Fibroblast of the conjunctiva (primary cell): ENCODE data around the gene CEMP1.
"Not testable (repeated sequence)": the region's sequence is repeated elsewhere in the genome, so short reads cannot be mapped to it uniquely, and the experiment has no call there.

Experiments
- DNase-seq: peaks from one replicate; pipeline ENCODE4 v3.0.0-alpha.2; 2010; ENCODE audit warnings: low read depth

CEMP1 gene, protein sequence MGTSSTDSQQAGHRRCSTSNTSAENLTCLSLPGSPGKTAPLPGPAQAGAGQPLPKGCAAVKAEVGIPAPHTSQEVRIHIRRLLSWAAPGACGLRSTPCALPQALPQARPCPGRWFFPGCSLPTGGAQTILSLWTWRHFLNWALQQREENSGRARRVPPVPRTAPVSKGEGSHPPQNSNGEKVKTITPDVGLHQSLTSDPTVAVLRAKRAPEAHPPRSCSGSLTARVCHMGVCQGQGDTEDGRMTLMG

DNA sequence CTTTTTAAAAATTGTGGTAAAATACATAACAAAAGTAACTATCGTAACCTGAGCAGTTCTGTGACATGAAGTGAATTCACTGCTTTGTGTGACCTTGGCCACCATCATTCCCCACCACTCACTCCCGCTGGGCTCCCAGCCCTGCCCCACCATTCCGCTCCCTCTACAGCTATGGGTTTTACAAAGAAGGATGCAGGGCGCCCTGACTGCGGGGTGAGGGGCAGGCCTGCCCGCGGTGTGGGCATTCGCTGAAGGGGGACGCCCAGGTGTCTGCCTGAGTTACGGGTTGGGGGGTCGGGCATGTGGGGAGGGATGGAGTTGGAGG, at the start of gene CEMP1:
TSS of gene CEMP1 (minus strand) at position 38 of the 325 bp plus-strand sequence. CDS start 335 bp downstream, outside the sequence.
- no peak for DNase-seq

DNA sequence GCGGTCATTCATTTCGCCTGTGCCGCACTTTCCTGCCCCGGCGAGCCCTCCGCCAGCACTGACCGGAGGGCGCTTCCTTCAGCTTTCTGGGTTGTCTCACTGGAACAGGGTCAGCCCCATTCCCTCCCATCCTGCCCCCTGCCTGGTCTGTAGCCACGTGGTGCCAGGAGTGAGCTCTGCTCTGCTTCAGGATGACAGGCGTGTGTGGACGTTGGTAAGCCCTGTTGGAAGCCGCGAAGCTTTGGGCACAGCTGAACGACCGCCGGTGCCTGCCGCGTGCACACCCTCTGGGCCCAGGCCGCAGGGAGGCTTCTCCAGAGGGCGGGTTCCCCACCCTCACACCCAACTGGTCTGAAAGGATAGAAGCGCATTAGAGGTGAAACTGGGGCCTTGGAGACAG, 49.6 kb upstream of the CEMP1 start:
- not testable (repeated sequence) for DNase-seq

DNA sequence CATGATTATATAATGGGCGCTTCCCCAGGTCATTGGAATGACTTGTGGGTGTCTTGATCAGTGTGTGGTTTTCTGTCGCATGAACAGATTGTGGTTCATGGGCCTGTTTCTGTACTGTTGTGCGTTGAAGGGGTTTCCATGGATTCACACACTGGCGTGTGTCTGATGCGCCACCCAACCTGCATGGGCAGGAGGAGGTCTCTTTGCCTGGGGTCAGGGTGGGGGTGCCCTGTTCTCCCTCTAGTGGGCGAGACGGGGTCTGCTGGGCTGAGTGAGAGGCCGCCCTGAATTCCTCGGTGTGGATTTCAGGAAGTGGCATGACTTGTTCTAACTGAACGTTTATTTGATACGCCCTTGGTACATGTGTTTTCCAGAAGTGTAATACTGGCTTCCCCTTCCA, 48.9 kb upstream of the CEMP1 start:
- not testable (repeated sequence) for DNase-seq

DNA sequence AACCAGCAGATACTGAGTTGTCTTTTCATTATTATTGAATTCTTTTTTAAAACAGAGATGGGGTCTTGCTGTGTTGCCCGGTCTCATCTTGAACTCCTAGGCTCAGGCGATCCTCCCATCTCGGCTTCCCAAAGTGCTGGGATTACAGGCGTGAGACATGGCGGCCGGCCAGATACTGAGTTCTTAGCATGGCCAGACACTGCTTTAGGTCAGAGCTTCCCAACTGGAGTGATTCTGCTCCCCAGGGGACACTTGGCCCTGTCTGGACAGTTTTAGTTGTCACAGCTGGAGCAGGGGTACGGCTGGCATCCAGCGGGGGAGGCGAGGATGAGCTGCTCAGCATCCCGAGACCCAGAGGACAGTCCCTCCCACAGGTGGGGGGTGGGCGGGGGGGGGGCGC, 47.7 kb upstream of the CEMP1 start:
- not testable (repeated sequence) for DNase-seq

DNA sequence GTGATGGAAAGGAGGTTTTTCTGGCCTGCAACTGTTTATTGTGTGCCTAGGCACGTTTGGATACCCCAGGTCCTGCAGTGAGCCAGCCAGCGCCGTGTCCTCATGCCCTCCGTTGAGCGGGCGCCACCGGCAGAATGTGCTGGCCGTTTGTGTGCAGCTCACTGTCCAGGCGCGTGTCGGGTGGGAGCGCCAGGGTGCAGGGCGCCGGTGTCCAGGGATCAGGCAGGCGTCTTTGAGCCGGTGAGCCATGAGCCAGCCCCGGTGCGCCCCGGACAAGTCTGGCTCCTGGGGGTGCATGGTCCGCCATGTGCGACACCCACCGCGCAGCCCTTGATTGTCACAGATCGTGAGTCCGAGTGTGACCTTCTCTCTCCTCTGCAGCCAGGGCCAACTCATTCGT, 45.8 kb upstream of the CEMP1 start:
- DNase-seq, result not testable (repeated sequence)

DNA sequence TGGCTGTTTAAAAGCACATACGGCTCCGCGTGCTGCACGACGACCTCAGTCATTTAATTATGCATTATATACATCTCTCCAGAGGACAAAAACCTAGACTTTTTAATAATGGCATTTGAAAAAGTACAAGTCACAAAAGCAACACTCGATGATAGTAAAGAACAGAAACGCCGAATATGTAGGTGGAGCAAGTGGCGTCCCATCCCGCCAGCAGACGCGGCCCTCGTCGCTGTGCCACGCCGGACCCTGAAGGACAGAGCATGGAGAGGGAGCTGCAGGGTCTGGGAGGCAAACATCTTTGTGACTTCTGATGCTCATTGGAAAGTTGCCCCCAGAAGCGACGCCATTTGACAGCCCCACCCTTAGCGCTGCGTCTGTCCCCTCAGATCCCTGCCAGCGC, 44.6 kb upstream of the CEMP1 start:
- DNase-seq, result not testable (repeated sequence)

DNA sequence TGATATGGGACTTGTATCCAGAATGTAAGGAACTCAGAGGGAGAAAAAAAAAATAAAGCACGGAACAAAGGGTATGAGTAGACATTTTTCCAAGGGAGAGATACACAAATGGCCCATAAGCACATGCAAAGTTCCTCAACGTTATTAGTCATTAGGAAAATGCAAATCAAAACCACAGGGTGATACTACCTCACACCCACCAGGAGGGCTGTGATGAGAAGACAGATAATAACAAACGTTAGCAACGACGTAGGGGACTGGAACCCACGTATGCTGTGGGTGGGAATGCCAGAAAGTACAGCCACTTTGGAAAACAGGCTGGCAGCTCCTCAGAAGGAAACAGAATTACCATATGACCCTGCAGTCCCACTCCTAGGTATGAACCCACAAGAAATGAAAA, 41.5 kb upstream of the CEMP1 start:
- not testable (repeated sequence) for DNase-seq

DNA sequence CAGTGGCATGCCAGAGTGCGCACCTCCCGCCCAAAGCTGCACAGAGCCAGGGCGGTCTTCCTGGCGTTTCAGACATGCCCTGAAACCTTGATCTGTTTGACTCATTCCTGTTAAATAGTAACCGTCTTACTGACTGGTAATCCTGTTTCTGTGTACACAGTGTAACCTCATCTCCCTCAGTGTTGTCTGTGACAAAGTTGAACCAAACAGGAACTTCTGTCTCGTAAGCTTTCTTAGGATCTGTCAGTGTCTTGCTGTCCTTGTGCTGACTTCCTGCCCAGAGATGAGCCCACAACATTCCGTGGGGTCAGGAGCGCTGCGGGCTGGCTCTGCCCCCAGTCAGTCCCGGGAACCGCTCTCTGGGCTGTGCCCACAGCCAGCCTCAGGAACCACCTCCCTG, 37.4 kb upstream of the CEMP1 start:
- DNase-seq, result not testable (repeated sequence)

DNA sequence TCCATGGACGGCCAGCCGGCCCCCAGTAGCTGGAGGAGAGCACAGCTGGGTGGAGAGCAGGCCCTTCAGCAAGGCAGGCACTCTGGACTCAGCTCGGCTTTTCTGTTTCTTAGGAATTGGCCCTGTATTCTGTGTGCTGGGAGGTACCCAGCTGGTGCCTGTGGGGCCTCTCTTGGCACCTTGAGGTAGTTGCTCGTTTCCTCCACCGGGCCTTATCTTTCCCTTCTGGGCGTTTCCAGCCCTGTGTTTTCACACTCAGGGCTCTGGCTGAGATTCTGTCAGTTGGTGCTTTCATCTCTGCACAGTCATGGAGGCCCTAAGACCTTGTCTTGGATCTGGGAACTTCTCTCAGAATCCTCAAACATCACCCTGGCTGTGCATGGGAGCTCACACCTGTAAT, 36.3 kb upstream of the CEMP1 start:
- DNase-seq, result not testable (repeated sequence)

DNA sequence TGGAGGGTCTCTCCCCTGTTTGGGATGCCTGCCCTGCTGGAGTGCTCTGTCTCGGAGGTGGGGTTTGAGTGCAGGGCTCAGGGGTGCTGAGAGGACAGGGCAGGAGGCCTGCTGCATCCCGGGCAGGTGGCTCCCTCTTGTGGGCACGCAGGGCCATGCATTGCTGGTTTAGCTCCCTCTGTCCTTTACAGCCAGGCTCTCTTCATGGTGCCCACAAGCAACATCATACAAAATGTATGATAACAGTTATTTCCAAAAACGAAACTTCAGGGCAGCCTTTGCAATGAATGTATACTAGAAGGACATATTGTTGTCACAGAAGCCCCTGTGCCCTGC, 29.6 kb upstream of the CEMP1 start:
- not testable (repeated sequence) for DNase-seq

DNA sequence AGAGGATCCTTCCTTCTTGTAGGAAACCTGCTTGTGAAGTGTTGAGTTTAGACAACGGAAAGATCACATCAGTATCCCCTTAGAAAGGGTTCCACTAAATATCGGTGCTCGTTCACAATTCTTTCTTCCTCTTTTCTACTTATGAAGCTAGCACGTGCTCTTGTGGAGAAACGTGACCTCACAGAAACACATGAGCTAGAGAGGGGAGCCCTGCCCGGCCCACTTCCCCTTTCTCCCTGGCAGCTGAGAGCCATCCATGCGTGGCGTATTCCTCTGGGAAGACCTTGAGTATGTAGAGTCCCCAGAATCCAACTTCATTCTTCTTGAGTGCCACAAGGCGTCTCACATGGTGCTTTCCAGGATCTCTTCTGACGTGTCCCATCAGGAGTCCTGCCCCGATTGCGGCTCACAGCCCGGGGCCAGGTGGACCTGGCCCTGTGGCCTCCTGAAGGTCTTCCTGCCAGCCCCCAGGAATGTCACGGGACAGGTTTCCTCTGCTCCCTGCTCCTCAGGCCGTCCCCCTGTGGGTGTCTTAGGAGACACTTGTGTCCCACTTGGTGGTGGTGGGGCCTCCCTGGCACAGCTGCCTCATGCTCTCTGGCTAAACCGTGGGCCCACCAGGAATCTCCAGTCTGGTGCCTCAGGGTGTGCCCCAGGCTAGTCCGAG, 29.1 kb upstream of the CEMP1 start:
- DNase-seq, result not testable (repeated sequence)

DNA sequence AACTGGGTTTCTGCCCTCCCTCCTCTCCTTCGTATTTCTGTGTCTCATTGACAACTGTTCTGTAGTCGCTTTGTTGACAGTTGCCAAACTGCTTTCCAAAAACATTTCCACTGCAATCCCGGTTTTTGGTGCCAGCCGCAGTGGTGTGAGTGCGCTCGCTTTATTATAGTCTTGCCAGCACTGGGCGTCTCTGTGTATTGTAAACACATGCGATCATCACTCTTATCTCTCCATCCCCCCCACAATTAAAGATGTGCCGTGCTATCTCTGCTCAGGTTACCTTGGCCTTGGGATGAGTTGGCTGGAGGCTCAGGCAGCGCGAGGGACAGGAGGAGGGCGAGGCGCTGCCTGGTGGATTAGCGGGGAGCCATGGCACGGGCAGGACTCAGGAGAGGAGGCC, 25.9 kb upstream of the CEMP1 start:
- DNase-seq, result not testable (repeated sequence)

DNA sequence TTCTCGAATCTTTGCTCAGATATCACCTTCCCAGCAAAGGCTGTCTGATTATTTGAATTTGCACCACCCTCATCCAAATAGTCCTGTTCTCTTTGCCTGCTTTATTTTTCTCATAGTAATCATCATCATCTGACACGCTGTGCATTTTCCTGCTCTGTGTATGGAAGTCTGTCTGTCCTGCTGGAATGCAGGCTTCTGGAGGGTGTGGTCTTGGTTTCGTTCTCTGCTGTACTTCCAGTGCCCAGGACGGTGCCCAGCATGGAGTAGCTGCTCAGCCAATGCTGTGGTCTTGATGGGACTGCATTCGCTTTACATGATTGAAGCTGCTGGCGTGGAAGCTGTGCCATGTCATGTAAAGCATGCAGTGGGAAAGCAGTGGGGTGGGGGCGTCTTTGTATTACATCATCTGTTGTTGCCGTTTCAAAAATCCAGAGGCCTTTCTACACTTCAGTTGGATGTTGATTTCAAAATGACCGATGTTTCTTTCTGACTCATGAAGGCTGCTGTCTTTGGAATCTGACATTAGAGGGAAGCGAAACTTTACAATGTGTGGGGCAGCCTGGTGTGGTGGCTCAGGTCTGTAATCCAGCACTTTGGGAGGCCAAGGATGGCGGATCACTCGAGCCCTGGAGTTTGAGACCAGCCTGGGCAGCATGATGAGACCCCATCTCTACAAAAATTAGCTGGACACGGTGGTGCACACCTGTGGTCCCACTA, 23.7 kb upstream of the CEMP1 start:
- not testable (repeated sequence) for DNase-seq

DNA sequence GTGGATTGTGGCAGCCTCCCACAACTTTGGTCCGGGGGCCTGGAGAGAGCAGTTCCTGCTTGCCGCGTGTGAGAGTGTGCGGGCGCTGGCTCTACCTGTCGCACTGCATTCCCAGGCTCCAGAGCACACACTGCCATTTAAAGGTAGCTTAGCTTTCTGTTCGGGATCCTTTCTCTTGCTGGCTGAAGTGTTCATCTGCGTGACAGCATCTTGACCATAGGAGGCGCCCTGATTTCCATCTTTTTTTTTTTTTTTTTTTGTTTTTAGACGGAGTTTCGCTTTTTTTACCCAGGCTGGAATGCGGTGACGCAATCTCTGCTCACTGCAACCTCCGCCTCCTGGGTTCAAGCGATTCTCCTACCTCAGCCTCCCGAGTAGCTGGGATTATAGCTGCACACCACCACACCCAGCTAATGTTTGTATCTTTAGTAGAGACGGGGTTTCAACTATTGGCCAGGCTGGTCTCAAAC, 20.2 kb upstream of the CEMP1 start:
- DNase-seq, result not testable (repeated sequence)

DNA sequence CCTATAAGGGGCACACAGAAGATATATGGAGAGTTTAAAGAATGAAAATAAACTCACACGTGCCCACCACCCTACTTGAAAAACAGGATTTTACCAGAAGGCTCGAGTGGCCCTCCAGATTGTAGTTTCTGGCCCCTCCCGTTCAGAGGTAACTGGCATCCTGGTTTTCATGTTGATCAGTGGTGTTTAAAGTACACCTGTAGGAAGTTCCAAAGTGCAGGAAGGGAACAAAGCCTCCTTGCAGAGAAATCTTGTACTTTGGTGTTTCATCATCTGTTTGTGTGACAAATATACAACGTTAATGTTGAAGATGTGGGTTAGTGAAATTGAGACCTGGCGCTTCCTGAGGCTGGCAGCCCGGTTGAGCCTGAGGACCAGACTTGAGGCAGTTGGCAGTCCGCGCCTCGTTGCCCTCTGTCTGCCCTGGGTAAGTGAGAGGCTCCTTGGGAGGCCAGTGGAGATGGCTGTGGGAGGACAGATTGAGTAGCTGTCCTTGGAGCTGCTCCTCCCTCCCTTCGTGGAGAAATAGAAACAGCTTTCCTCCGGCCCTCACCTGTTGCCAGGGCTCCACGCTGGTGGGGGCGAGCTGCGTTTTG, 19.2 kb upstream of the CEMP1 start:
- DNase-seq, result not testable (repeated sequence)

DNA sequence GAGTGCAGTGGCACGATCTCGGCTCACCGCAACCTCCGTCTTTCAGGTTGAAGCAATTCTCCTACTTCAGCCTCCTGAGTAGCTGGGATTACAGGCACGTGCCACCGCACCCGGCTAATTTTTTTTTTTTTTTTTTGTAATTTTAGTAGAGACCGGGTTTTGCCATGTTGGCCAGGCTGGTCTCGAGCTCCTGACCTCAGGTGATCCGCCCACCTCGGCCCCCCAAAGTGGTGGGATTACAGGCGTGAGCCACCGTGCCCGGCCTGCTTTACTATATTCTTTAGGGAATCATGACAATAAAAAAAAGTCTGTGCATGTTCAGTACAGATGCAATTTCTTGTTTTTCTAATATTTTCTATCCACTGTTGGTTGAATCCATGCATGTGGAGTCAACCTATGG, 12.6 kb upstream of the CEMP1 start:
- DNase-seq, result not testable (repeated sequence)

DNA sequence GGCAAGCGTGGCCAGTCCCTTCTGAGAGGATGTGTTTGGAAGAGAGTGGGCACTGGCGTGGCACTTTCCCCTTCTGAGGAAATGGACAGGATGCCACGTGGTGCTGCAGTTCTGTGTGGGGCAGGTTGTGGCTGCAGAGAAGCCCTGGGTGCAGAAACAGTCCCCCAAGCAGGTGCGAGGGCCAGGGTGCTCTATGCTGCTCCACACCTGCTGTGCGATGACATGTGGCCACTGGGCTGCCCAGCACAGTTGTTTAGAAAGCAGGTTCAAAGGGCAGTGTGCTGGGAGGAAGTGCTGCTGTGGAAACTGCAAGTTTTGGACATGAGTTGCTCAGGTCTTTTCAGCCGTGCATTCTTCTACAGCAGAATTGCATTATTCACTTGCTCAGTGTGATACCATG, 10.2 kb upstream of the CEMP1 start:
- not testable (repeated sequence) for DNase-seq

DNA sequence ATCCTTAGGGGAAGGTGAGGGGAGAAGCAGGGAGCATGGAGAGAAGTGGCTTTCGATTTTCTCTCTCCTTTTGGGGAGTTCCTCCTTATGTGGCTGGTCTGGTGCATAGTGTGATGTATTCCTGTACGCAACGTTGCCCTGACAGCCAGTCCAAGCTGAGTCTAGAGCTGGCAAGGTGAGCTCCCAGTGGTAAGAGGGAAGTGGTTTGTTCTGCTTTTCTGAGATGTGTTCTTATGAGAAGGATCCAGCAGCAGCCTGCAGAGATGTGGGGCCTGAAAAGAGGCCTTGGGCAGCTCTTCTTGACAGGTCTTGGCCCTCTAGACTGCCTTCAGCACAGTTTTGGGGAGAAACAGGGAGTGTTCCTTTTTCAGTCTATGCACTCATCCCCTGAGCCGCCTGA, 9.7 kb upstream of the CEMP1 start:
- not testable (repeated sequence) for DNase-seq

DNA sequence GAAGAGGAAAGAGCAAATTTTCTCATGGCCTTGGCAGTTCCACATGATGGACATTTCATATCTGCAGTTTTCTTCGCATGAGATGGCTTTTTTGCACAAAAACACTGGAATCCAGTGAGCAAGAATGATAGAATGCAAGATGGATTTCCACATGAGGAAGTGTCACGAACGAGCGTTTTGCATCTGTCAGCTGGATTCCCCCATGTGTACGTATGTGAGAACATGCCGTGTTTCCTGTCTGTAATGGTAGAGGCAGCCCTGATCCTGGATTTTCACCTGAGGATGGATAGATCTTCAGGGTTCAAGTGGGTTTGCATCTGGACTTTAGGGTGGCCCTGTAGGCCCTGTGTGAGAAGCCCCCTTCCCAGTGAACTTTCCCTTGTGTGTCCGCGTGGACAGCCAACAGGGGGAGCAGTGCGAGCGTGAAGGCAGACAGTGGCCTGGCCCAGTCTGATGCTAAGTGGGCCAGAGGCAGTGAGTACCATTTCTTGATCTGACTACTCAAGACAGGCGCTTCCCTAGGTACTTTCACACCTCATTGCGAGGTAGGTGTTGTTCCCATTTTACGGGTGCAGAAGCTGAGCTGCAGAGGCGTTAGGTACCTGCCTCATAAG, 8.7 kb upstream of the CEMP1 start:
- not testable (repeated sequence) for DNase-seq

DNA sequence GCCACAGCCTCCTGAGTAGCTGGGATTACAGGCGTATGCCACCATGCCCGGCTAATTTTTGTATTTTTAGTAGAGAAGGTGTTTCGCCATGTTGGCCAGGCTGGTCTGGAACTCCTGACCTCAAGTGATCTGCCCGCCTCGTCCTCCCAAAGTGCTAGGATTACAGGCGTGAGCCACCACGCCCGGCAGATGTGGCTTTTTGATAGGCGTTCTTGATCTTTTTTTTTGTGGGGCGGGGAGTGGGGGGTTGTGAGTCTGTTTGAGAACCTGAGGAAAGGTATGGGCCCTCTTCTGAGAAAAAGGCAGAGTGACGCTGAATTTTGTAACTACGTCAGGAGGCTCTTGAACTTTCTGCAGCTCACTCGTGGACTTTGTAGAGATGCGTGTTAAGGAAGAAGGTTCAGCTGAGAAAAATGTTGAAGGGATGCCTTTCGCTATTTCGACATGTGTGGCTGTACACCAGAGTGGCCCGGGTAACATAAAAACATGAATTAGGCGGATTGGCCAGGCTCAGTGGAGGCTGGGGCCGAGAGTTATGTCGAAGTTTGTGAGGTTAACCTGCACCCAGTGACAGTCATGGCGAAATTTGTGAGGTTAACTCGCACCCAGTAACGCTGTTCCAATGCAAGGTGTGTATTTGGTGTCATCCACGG, 8.1 kb upstream of the CEMP1 start:
- DNase-seq, result not testable (repeated sequence)

DNA sequence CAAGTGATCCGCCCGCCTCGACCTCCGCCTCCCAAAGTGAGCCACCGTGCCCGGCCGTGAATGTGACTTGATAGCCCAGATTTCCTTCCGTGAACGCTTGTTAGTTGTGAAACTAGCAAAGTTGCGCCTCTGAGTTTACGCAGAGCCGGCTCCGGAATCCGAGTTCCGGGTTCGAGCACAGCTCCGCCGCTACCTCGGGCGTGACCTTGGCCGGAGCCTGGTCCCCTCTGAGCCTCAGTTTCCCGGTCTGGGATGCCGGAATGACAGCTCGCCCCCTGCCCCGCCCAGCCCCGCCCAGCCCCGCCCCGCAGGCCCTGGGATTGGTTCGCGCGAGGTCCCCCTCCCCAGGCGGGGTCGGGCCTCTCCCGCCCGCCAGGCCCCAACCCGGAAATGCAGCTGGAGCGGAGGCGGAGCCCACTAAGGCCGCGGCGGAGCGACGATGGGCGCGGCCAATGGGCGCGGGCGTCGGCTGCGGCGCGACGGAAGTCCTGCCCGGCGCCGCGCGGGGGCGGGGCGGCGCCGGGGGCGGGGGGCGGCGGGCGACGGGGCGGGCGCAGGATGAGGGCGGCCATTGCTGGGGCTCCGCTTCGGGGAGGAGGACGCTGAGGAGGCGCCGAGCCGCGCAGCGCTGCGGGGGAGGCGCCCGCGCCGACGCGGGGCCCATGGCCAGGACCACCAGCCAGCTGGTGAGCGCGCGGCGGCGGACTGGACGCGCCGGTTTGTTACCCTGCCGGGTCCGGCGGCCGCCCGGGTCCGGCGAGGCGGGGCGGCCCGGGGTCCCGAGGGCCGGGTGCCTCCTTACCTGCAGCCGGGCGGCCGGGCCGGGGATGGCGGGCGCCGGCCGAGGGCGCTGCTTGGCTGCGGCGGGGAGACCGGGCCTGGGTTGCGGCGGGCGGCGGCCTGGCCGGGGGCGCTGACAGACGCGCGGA, 6.5 kb upstream of the CEMP1 start, which contains the start of gene PDPK1:
TSS of gene PDPK1 (plus strand) at position 571 of the 929 bp plus-strand sequence. CDS start at position 663, 92 bp downstream.
- peak; percentile 90 for DNase-seq
